Measurements from ENCODE around the gene POLR2L. TPM values are rescaled to one million over a fixed set of nuclear protein-coding genes. Genes with fewer than 3 reads are reported as not detected.

POLR2L gene
- 10 to 100 TPM; 64.5 to 91.1 TPM for total RNA-seq

DNA sequence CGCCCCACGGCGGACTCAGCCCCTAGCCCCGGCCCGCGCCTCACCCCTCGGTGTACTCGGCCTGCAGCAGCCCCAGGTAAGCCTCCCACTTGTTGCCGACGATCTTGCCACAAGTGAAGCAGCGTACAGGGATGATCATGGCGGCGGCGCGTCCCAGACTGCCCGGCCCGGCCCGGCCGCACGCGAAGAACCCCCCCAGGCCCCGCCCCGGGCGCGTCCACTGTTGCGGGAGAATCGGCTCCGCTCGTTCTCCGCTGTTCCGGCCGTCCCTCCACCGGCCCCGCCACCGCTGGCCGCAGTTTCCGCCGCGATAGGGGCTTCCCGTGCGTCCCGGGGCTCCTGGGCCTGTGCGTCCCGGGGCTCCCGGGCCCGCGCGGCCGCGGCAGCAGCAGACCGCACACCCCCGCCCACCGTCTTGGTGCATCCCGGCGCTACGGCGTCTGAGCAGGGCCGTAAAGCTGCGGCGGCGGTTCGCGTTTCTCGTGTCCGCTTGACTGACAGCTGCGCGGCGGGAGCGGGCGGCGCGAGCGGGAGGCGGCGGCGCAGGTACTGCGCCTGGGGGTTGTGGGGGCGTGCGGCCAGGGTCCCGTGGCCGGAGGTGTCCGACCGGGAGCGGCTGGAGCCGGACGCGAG is at the start of gene POLR2L, which contains the start of gene TSPAN4:
Gene POLR2L (minus strand): TSS at position 160 of the 633 bp plus-strand sequence. CDS start 21 bp downstream, at position 139.
Gene TSPAN4 (plus strand): TSS at position 483 of the 633 bp plus-strand sequence. CDS start 7,453 bp downstream, outside the sequence.
- intact Hi-C loops (cut with DNase I) = loop anchor here (10.0 kb wide), 1 partner anchor 622 kb away; no protein-coding TSS in a partner anchor
- Histone ChIP-seq H3K4me3 (peak within 1 kb of the TSS; percentile 82 to 94), H3K4me1 (replicated peaks) (peaks cover 20% of the 10 kb centered on the region), H3K9me3 (no peaks in the 10 kb centered on the region), H3K36me3 (peaks cover 4 to 6% of the 10 kb centered on the region in 2 donors), H3K27me3 (replicated peaks; ENCODE audit: insufficient read depth) (no peaks in the 10 kb centered on the region), H3K27ac (peak within 1 kb of the TSS; percentile 89 to 90)
- peak; percentile 83 for DNase-seq (ENCODE audit: low spot score)
- TF ChIP-seq, protein P1, sequence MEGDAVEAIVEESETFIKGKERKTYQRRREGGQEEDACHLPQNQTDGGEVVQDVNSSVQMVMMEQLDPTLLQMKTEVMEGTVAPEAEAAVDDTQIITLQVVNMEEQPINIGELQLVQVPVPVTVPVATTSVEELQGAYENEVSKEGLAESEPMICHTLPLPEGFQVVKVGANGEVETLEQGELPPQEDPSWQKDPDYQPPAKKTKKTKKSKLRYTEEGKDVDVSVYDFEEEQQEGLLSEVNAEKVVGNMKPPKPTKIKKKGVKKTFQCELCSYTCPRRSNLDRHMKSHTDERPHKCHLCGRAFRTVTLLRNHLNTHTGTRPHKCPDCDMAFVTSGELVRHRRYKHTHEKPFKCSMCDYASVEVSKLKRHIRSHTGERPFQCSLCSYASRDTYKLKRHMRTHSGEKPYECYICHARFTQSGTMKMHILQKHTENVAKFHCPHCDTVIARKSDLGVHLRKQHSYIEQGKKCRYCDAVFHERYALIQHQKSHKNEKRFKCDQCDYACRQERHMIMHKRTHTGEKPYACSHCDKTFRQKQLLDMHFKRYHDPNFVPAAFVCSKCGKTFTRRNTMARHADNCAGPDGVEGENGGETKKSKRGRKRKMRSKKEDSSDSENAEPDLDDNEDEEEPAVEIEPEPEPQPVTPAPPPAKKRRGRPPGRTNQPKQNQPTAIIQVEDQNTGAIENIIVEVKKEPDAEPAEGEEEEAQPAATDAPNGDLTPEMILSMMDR (IDR thresholded peaks at IDR 0.05) = peak in 2 of 4 experiments; percentile 19 to 34
- TF ChIP-seq POLR2A (IDR thresholded peaks at IDR 0.05) (peak; percentile 84), POLR2AphosphoS5 (IDR thresholded peaks at IDR 0.05) (peak; percentile 76)
- under 1% methylated on average over 51 of the region's 87 CpGs for WGBS

DNA sequence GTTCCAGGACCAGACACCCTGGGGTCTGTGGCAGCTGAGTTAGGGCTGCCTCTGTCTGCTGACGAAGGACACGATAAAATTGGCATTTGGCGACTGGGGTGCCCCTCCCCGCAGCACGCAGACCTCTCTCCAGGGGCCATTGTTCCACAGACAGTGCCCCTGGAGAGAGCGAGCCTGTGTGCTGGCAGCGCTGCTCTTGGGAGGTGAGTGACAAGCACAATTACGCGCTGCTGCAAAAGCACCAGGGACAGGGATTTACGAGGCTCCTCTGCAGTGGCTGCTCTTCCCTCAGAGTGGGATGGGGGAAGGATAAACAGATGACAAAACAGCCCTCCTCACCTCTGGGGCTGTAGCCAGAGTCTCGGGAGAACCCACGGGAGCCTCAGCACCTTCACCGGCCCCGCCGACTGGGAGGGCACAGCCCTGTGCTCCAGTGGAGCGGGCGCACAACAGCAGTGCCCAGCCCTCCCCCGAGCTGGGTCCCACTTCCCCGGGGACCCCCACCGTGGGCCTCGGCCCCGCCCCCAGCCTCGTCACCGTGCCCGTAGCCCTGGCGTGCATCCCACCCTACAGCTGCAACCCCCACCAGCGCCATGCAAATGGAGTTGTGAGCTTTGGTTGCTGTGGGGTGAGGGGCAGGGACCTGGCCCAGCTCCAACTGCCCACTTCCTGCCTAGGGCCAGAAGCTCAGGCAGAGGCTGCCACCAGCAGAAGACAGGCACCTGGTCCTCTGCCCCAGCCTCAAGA is 48.6 kb upstream of the POLR2L start:
- Histone ChIP-seq H3K27ac (no peak overlapping the region), H3K27me3 (replicated peaks; ENCODE audit: insufficient read depth) (no peaks in the 10 kb centered on the region), H3K4me1 (replicated peaks) (no peaks in the 10 kb centered on the region), H3K36me3 (no peaks in the 10 kb centered on the region), H3K9me3 (no peaks in the 10 kb centered on the region), H3K4me3 (no peak overlapping the region)
- TF ChIP-seq, protein P1 (IDR thresholded peaks at IDR 0.05) = no peak
- TF ChIP-seq POLR2AphosphoS5 (IDR thresholded peaks at IDR 0.05) (no peak), POLR2A (IDR thresholded peaks at IDR 0.05) (no peak)
- no peak for DNase-seq (ENCODE audit: low spot score)
- intact Hi-C loops (cut with DNase I) = no loop called here
- 51% methylated on average over 27 of the region's 27 CpGs for WGBS

DNA sequence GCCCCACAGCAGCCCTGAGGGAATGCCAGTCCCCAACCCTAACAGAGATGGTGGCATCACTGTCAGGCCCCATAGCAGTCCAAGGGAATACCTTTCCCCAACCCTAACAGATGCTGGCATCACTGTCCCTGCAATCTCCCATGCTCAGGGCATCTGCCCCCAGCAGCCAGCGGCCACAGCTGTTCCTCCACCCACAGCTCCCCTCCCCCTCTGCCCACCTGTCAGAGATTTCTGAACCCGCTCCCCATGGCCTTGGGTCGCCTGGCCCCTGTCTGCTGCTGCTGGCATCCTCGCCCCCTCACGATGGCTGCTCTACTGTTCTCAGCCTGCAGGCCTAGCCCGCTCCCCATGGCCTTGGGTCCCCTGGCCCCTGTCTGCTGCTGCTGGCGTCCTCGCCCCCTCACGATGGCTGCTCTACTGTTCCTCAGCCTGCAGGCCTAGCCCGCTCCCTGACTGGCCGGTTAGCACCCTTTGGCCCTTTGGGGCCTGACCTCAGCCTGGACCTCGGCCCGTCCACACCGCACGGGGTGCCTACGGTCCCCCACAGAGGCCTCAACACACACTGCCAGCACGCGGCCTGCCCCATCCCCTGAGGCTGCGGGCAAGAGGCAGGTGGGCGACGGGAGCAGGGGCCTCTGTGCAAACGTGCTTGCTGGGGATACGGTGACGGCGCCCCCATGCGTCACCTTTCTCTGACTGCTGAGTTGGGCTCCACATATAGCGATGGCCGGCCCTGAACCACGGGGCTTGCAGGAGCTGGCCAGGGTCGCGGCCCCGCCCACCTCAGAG is 47.6 kb upstream of the POLR2L start:
- H3K4me1 ChIP-seq (replicated peaks) = no peaks in the 10 kb centered on the region
- DNase-seq (ENCODE audit: low spot score) = no peak
- no peaks in the 10 kb centered on the region for H3K9me3 ChIP-seq
- no peaks in the 10 kb centered on the region for H3K36me3 ChIP-seq
- no peak overlapping the region for H3K27ac ChIP-seq
- 90% methylated on average over 29 of the region's 32 CpGs for WGBS
- TF ChIP-seq POLR2A (IDR thresholded peaks at IDR 0.05) (no peak), POLR2AphosphoS5 (IDR thresholded peaks at IDR 0.05) (no peak)
- TF ChIP-seq, protein P1 (IDR thresholded peaks at IDR 0.05) = no peak
- no peaks in the 10 kb centered on the region for H3K27me3 ChIP-seq (replicated peaks; ENCODE audit: insufficient read depth)
- H3K4me3 ChIP-seq = no peak overlapping the region
- intact Hi-C loops (cut with DNase I) = no loop called here

DNA sequence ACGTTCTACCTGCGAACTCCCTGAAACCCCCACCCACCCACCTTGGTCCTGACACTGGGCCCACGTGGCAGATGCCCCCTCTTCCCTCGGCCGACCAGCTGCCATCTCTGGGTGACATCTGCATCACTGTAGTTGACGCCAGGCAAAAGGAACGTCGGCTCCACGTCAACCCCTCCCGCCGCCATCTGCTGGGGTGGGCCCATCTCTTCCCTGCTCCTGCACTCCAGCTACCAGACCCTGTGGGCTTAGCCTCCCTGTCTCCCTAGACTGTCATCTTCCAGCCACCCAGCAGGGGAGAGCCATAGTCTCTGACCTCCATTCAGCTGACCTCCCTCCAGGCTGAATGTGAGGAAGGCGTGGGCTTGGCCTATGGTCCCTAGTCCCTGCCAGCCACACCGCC is 46.9 kb upstream of the POLR2L start:
- H3K27me3 ChIP-seq (replicated peaks; ENCODE audit: insufficient read depth) = no peaks in the 10 kb centered on the region

More for the DNA sequence above, 46.9 kb upstream of the POLR2L start:
- 94% methylated on average over 13 of the region's 13 CpGs for WGBS
- no peaks in the 10 kb centered on the region for H3K4me1 ChIP-seq (replicated peaks)
- TF ChIP-seq POLR2A (IDR thresholded peaks at IDR 0.05) = no peak
- no peak for TF ChIP-seq POLR2AphosphoS5 (IDR thresholded peaks at IDR 0.05)
- TF ChIP-seq, protein P1 (IDR thresholded peaks at IDR 0.05) = no peak
- no peak for DNase-seq (ENCODE audit: low spot score)
- H3K9me3 ChIP-seq = no peaks in the 10 kb centered on the region
- H3K36me3 ChIP-seq = no peaks in the 10 kb centered on the region
- no peak overlapping the region for H3K27ac ChIP-seq
- intact Hi-C loops (cut with DNase I) = no loop called here
- no peak overlapping the region for H3K4me3 ChIP-seq
